H4 (cell line): ENCODE measurements around the gene CYCS. TPM values are rescaled to one million over a fixed set of nuclear protein-coding genes. Genes with fewer than 3 reads are reported as not detected.

Experiments used
- DNase-seq: peaks from one replicate; pipeline ENCODE4 v3.0.0-alpha.2; 2015; ENCODE audit warnings: low spot score
- total RNA-seq: library from RNA; depleted of rRNA; stranded (reverse); fragments of >200 nt; shearing (Covaris generic); gene quantifications from 2 replicates; pipeline ENCODE4 v1.2.3, GENCODE V29; 2014; rRNA removed

Gene CYCS
- total RNA-seq, result 338 and 389 TPM in 2 replicates

DNA sequence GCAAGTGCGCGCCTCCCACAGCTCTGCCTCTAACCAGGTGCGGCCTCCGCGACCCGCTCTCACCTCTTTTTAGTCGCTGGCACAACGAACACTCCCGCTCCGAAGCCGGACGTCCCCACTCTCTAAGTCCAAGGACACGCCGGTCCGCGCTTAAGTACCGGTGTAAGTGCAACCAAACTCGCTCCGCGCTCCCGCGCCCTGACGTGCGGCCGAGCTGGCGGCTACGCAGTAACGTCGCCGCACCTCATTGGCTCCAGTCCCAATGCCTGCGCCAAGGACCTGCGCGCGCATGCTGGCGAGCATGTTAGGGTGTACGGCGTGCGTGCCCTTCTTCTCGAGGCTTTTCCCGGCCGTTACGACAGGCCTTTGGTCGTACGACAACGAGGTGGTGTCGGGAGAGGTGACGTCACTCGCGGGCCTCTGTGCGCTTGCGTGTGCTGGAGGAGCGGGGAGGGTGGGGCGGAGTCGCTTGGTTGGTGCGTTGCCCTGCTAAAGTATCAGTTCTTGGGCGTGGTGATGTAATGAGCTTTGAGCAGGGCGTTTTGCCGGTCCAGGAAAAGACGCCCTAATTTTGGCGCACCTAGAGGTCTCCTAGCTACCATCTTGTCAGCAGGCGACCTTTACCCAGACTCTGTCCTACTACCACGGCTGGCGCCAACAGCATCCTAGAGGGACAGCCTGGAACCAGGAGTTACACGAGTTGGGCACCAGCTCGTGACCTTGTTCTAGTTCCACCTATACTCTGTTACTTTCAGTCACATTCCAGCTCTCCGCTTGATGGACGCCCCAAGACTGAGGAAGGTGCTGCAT, at the start of gene CYCS:
Gene CYCS, minus strand, starts transcription at position 124 of the 810 bp plus-strand sequence. CDS start 1,141 bp downstream, outside the sequence.
- DNase-seq, result peak; percentile 100

DNA sequence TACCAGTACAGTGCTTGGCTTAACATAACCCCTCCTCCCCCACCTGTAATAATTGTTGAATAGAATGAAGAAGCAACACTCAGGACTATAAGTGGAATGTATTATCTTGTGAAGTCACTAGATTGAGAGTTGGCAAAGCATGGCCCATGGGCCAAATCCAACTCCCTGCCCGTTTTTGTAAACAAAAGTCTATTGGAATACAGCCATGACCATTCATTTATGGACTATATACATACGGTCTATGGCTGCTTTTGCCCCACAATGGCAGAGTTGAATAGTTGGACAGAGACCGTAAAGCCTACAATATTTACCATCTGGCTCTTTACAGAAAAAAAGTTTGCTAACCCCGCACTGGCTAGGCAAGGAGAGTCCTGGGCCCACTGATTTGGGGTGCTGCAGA, 48.1 kb upstream of the CYCS start:
- no peak for DNase-seq

DNA sequence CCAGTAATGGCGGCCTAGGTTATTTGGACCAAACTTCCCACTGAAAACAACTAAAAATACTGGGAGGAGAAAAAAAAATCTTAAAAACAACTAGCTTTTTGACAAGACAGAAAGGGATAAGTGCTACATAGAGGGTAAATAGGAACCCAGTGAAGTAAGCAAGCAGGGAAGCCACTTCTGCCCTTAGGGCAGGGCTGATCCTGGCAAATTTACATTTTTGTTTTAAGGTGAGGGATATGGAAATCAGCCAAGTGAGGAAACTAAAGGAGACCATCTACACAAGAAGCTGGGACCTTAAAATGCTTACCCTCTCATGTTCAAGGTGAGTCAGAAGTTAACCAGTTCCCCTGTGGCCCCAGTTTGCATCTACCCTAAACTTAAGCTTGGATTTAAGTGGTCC, 46.5 kb upstream of the CYCS start:
- DNase-seq, result no peak

DNA sequence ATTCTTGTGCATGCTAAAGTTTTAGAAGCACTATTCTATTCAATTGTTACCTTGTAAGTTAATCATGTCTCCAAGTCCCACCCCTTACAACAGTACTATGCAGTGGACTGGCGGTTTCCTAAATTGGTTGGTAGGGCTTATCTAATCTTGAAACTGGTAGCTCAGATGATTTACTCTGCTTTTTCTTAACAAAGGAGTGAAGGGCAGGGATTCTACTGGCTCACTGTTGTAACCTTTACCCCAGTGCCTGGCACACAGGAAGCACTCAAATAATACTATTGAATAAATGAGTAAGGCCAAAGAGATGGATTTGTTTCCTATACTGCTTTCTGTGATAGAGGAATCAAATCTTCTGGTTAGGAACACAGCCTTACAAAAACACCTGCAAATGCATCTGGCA, 46.0 kb upstream of the CYCS start:
- no peak for DNase-seq

DNA sequence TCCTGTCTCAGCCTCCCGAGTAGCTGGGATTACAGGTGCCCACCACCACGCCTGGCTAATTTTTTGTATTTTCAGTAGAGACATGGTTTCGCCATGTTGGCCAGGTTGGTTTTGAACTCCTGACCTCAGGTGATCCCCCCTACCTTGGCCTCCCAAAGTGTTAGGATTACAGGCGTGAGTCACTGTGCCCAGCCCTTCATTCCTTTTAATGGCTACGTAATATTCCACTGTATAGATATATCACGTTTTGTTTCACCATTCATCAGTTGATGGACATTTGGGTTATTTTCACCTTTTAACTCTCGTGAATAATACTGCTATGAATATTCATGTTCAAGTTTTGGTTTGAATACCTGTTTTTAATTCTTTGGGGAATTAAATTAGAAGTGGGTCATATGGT, 44.6 kb upstream of the CYCS start:
- no peak for DNase-seq

DNA sequence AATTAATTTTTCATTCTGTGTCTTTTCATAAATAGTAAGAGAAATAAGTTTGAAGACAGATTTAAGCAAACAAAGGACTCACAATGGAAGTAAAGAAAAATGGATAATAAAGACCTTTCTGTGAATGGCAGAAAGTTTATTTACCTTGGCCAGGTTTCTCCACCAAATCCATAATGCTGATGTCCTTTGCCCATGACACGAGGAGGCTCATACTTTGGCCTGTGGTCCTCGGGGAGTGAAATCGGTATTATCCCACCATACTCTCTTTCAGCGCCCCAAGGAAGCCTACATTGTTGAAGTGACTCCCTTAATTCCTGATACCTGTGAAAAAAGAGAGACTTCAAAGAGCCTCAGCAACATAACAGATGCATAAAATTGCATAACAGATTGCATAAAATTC, 43.1 kb upstream of the CYCS start:
- DNase-seq, result no peak

DNA sequence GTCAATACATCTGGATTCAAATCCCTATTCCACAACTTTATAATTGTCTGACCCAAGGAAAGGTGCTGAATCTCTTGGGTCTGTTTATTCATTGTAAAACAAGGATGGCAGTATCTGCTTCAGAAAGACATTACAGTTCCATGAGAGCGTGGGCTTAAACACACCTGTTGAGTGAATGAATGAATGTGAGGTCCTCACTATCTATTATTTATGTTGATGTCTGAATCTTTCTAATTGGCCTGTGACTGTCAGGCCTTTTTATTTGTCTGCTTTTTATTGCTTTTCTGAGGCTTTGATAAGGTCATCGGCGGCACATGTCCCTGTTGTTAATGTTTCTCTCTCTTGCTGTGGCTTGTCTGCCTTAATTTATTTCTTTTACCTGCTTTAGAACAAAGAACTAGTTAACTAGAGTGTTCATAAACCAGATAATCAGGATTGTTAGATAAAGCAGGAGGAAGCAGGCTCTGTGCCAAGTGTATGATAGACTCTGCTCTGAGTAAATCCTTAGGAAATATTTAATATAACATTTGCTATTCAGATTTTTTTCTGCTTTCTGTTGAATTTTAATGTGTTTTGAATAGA, 42.3 kb upstream of the CYCS start:
- DNase-seq, result no peak

DNA sequence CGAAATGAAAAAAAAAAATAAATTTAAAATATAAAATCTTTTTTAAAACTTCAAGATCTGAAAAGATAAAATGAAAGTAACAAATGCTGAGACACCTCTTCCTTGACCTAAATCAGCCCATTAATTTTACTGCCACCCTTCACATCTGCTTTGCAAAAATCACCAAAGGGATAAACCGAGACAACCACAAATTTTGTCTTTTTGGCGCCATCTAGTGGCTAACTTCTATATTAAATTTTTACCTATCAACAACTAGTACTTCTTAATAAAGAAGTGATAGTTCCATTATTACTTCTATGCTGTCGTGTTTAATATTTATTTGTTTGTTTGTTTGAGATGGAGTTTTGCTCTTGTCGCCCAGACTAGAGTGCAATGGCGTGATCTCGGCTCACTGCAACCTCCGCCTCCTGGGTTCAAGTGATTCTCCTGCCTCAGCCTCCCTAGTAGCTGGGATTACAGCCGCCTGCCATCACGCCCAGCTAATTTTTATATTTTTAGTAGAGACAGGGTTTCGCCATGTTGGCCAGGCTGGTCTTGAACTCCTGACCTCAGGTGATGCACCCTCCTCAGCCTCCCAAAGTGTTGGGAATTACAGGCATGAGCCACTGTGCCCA, 35.0 kb upstream of the CYCS start:
- peak; percentile 51 for DNase-seq

DNA sequence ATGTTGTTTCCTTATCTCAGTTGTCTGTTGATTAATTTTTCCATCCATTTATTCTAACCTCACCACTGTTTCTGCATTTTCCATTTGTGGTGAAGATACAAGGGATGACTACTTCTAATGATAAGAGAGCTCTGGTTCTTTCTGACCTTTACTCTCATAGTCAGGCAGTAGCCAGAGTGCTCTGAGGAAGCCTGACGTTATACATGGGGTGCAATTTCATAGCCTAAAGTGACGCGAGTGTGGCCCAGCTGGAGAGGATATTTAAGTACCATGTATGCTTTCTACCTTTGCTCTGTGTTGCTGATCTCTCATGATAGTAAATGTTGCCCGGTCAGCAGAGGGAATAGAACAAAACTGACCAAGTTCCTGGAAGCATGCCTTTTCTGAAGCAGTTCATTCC, 33.9 kb upstream of the CYCS start:
- no peak for DNase-seq

DNA sequence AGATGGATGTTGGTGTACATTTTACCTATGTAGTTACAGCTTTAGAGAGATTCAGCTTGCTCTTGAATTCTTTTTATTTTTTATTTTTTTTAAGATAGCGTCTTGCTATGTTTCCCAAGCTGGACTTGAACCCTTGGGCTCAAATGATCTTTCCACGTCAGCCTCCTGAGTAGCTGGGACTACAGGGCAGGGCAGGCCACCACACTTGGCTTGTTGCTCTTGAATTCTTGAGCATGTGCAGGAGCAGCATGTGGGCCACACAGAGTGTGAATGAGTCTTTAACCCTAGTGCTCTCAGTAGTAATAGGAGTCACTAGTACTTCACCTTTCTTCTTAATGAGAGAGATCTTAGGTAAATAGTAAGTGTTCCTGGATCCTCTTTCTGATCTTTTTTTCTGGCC, 26.7 kb upstream of the CYCS start:
- no peak for DNase-seq

DNA sequence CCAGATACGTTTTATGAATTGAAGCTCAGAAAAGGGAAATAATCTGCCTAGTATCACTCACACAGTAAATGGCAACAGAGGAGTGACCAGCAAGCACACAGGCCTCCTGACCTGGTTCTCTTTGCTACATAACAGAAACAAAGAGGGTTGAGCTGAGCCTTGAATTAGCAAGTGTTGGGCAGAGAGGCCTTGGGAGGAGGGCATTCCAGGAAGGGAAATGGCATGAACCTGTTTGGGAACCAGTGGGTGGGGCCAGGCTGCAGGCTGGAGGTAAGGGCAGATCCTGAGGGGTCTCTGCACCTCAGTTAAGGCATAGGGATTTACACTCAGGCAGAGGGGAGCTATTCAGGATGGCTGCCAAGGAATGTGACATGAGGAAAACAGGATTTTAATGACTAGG, 24.8 kb upstream of the CYCS start:
- no peak for DNase-seq

DNA sequence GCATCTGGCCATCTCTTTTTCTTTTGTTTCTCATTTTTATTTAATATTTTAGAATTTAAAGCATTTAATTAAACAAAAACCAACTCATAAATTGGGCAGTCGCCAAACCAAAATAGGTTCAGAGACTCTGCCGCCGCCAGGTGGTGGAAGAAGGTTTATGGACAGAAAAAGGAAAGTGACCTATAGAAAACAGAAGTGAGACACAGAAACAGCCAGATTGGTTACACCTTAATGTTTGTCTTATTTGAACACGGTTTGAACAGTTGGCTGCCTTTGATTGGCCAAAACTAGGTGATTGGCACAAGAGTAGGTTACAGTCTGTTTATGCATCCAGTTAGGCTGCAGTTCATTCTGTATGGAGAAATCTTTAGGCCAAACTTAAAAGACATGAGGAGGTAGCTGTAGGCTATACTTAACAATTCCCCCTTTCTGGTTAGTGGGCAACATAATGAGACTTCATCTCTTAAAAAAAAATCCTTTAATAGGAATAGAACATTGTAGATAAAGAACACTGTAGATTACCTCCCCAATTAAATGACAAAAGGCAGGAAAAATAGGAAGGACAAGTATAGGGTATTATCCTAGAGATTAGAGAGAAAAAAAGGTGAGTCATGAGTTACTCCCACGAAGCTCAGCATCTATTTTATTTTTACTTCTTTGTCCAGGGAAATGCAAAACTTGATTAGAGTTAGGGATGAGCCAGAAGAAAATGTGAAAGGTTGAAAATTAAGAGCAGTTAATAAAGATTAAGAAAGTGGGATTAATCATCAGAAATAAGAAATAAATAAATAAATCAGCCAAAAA, 23.9 kb upstream of the CYCS start:
- DNase-seq, result no peak

DNA sequence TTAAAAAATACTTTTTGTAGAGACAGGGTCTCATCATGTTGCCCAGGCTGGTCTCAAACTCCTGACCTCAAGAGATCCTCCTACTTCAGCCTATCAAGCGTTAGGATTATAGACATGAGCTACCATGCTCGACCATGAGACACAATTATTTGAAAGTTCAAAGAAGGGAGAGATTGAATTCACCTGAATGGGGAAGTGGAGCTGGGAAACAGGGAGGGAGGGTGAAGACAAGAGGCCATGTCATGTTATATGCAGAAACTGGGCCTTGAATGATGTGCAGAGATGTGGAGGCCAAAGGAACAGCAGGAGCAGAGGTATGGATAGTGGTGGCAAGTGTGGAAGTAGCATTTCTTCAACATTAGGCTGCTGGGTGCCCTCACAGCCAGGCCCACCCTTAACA, 18.7 kb upstream of the CYCS start:
- DNase-seq, result no peak

DNA sequence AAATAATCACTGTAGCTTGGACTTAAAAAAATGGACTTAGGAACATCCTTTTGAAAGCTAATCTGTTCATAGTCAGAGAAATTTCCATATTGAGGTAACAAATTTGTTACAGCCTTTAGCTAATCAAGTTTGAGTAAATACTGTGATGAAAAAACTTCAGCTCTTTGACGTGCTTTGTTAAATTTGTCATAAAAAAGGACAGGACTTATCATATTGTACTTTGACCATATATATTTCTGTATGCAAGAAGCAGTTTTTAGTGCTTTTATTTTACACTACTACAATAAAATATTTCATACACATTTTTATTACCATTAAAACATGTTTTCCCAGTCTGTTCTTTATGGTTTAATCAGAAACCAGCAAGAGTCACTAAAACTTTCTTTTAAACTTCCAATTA, 14.5 kb upstream of the CYCS start:
- DNase-seq, result no peak

DNA sequence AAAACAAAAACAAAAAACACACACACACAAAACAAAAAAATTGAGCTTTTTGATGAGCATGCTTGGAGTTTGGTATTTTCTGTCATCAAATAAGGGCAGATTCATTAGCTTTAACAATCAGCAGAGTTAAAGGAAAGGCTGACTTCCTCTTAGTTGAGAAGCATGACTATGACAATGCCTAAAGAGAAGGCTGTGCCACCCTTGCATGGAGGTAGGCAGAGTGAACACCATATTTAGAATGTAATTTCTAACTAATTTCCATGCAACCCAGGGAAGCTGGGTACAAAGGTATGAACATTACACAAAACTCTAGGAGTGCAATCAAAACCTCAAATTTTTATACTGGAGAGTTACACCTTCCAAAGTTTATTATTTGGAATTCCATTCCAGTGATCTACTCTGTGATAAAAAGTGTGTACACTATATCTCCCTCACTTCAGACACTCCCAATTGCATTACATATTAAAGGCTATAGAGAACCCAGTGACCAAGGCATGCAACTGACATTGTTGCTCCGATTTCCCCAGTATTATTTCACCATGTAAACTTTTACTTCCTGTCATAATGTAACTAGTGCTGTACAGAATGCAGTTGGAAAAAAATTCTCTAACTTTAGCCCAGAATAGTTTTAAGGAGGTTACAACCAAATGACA, 9.4 kb upstream of the CYCS start:
- DNase-seq, result no peak

DNA sequence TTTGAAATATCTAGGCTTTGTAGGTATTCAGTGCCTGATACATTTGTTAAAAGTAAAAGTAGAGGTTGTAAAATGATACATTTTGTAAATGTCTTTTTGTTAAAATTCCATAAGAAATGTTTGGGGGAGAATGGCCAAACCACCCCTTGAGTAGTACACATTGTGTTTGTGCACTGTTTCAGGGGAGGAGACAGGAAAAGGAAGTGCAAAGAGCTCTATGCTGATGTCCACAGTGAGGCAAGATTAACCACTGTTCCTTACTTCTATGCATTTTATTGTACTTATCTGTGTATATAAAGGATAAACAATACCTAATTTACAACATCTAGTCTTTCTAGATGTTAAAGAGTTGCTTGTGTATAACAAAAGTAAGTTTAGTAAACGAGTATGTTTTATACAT, 7.4 kb upstream of the CYCS start:
- DNase-seq, result no peak

DNA sequence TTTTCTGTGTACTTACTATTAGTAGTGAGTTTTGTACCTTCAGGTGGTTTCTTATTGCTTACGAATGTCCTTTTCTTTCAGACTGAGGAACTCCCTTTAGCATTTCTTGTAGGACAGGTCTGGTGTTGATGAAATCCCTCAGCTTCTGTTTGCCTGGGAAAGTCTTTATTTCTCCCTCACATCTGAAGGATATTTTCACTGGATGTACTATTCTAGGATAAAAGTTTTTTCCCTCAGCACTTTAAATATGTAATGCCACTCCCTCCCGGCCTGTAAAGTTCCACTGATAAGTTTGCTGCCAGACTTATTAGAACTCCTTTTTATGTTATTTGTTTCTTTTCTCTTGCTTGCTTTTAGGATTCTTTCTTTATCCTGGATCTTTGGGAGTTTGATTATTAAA, 1.7 kb upstream of the CYCS start:
- DNase-seq, result no peak

DNA sequence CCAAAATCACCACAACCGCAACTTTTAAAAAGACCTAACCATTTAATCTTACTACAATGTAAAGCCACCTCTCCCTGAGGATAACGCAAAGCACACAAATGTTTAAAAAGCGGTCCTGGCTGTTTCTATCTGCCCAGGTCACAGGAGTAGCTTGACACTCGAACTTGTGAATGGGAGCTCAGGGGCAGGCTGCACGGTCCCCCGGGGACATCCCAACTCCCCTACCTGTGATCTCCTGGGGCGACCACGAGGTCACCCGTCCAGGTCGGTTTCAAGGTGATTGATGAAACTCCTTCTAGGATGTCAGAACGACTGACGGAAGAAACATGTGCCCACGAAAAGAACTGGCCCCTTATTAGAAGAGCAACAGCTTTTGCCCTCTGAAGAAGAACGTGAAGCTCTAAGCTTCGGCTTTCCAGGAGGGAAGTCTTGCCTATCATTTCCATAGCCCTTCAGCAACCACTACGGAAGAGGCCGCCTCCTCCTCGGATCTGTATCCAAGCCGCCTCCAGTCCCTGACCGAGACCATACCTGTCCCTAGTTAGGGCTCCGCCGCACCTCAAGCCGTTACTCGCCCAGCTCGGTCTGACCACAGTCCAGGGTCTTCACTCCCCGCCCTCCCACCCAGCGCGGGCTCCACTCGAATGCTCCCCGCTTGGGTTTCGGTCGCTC, 459 bp downstream of the CYCS start:
- DNase-seq, result peak; percentile 38

DNA sequence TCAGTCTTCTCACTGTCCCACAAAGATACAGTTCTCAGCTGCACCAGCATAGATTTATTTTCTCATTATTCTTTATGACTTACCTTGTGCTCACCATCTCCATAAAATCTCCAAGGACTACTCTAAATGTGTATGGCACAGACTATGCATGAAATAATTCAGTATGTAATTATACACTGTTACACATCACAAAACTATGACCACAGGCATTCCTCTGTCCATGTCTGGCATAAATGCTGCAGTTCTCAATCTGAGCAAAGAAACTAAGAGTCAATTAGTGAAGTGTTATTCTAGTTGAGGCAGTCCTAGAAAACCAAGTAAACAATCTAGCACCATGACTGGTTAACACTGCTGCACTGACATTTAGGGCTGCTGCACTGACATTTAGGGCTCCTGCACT, 2.7 kb downstream of the CYCS start:
- DNase-seq, result no peak

DNA sequence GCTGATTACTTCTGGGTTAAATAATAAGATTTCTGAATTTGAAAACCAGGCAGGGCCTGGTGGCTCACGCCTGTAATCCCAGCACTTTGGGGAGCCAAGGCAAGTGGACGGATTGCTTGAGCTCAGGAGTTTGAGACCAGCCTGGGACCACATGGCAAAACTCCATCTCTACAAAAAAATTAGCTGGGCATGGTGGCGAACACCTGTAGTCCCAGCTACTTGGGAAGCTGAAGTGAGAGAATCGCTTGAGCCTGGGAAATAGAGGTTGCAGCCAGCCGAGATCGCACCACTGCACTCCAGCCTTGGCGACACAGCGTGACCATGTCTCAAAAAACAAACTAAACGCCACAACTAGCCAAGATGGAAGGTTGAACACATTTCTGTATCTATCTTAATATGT, 3.5 kb downstream of the CYCS start:
- DNase-seq, result no peak

DNA sequence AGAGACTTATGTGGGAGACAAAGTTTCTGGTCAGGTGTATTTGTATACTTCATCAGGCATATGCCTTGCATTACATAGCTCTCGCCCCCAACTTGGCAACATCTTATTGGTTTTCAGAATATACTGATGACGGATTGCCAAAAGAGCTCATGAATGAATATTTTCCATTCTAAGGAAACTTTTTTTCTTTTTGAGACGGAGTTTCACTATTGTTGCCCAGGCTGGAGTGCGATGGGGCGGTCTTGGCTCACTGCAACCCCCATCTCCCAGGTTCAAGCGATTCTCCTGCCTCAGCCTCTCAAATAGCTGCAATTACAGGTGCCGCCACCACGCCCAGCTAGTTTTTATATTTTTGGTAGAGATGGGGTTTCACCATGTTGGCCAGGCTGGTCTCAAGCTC, 6.0 kb downstream of the CYCS start:
- DNase-seq, result no peak
